Tibial nerve (tissue), 4 donors: Measurements from ENCODE around the gene PRRT1B. TPM values are rescaled to one million over a fixed set of nuclear protein-coding genes. Genes with fewer than 3 reads are reported as not detected.

Source experiments
- DNase-seq, 2 donors: peaks; one replicate each; pipeline ENCODE4 v3.0.0-alpha.2; 2019; ENCODE audit warnings: low spot score in 2 of 2
- H3K27ac ChIP-seq, 4 donors: fragments of 200-600 bp; sonication (generic) in 3 of 4; one replicate each; pipeline ENCODE4 v1.5.1; 2017 to 2019; ENCODE audit warnings: mild to moderate bottlenecking in 1 of 4
- H3K27me3 ChIP-seq, 2 donors: fragments of 200-600 bp; sonication (generic) in 1 of 2; one replicate each; pipeline versions ENCODE4 v1.5.1 to v1.6.0; 2017 to 2019
- H3K36me3 ChIP-seq, 3 donors: fragments of 200-600 bp; sonication (generic); one replicate each; pipeline ENCODE4 v1.5.1; 2018 to 2019
- H3K4me1 ChIP-seq, 4 donors: fragments of 200-600 bp; sonication (generic) in 3 of 4; one replicate each; pipeline ENCODE4 v1.5.1; 2017 to 2019
- H3K4me3 ChIP-seq, 4 donors: fragments of 200-600 bp; sonication (generic) in 3 of 4; one replicate each; pipeline ENCODE4 v1.5.1; 2017 to 2019; ENCODE audit warnings: mild to moderate bottlenecking in 1 of 4, moderate library complexity in 1 of 4
- H3K9me3 ChIP-seq, 4 donors: fragments of 200-600 bp; sonication (generic) in 3 of 4; one replicate each; pipeline ENCODE4 v1.5.1; 2017 to 2019
- EP300 ChIP-seq, 2 donors: sonication (generic); formaldehyde crosslinking; IDR thresholded peaks; one replicate each; pipeline ENCODE4 v1.6.1; 2017; ENCODE audit warnings: antibody characterized with exemption in 2 of 2, mild to moderate bottlenecking in 1 of 2
- POLR2A ChIP-seq, 2 donors: fragments of 450-650 bp; IDR thresholded peaks; one replicate each; pipeline ENCODE4 v1.6.1; 2017; ENCODE audit warnings: antibody characterized with exemption in 2 of 2, mild to moderate bottlenecking in 2 of 2, moderate library complexity in 2 of 2
- WGBS, 2 donors: methylation state at CpG; one replicate each; pipeline ENCODE4 v1.1.5; 2018; 5-methylcytosine and 5-hydroxymethylcytosine counted together
- total RNA-seq, 4 donors: library from RNA; depleted of rRNA; stranded (reverse); fragments of >200 nt; gene quantifications; one replicate each; pipeline ENCODE4 v1.1.0, GENCODE V29; 2016
- TF ChIP-seq, protein P1 (sequence below), 5 experiments: fragments of 200-600 bp in 3 of 5; fragments of 450-650 bp in 2 of 5; sonication (generic) in 3 of 5; IDR thresholded peaks; one replicate each; pipeline ENCODE4 v1.5.1; 2016 to 2019; ENCODE audit warnings: antibody characterized with exemption in 5 of 5, mild to moderate bottlenecking in 3 of 5, moderate library complexity in 2 of 5

The PRRT1B gene
- total RNA-seq, 4 donors from 2014 or later = not detected

DNA sequence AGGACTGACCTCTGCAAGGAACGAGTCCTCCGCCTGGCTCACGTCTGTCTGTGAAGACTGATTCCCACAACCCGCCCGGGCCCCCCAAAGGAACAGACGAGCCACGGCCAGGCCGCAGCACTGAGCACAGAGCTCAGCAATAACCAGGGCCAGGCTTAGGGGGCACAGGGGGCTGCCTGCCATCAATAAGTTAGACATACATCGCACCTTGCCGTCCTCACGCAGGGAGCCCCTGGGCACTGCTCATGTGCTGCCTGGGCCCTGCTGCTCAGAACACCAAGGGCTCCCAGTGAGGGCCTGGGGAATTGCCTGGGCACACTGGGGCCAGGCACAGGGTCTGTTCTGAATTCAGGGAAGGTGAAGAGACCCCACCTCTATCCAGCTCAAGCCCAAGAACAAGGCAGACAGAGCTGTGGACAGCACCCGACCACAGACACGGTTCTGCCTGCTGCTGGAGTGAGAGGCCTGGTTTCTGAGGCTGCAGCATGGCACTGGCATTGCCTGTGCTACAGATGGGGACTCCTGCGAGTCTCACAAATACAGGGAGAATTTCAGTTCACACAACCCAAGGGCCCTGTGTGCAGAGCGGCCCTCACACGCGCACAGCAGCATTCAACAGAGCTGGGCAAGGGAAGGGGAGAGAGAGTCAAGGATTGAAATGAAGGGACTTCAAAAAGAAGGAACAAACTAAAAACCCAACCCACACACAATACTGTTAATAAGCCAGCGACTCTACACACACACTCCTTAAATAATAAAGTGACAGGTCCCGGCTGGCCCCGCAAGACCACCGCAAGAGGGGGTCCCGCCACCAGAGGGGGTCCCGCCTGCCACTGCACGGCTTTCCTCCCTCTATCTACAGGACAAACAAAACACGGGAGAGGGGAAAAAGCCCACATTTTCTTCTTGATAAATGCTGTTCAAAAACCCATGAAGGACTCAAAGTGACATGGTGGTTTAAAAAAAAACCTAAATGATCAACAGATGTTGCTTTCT is 32.0 kb downstream of the PRRT1B start:
- H3K27ac ChIP-seq = no peak overlapping the region
- peaks cover 4 to 94% (median 15%) of the 10 kb centered on the region in 3 donors for H3K36me3 ChIP-seq
- 77 to 82% methylated on average over 14 to 25 of the region's 25 CpGs for WGBS, 2 donors
- H3K9me3 ChIP-seq = no peaks in the 10 kb centered on the region
- no peak for DNase-seq
- no peaks in the 10 kb centered on the region for H3K27me3 ChIP-seq
- no peak overlapping the region for H3K4me3 ChIP-seq
- no peak for TF ChIP-seq POLR2A (IDR thresholded peaks at IDR 0.05)
- TF ChIP-seq, protein P1, sequence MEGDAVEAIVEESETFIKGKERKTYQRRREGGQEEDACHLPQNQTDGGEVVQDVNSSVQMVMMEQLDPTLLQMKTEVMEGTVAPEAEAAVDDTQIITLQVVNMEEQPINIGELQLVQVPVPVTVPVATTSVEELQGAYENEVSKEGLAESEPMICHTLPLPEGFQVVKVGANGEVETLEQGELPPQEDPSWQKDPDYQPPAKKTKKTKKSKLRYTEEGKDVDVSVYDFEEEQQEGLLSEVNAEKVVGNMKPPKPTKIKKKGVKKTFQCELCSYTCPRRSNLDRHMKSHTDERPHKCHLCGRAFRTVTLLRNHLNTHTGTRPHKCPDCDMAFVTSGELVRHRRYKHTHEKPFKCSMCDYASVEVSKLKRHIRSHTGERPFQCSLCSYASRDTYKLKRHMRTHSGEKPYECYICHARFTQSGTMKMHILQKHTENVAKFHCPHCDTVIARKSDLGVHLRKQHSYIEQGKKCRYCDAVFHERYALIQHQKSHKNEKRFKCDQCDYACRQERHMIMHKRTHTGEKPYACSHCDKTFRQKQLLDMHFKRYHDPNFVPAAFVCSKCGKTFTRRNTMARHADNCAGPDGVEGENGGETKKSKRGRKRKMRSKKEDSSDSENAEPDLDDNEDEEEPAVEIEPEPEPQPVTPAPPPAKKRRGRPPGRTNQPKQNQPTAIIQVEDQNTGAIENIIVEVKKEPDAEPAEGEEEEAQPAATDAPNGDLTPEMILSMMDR (IDR thresholded peaks at IDR 0.05) = no peak
- no peak for TF ChIP-seq EP300 (IDR thresholded peaks at IDR 0.05)
- no peaks in the 10 kb centered on the region for H3K4me1 ChIP-seq

GRCh38 chr9:131578021-131578420 is 32.7 kb downstream of the PRRT1B start:
- peak overlapping the region in 1 of 4 donors; percentile 59 for H3K27ac ChIP-seq
- H3K4me3 ChIP-seq = no peak overlapping the region
- TF ChIP-seq, protein P1 (IDR thresholded peaks at IDR 0.05) = no peak
- no peak for TF ChIP-seq EP300 (IDR thresholded peaks at IDR 0.05)
- no peak for TF ChIP-seq POLR2A (IDR thresholded peaks at IDR 0.05)
- no peak for DNase-seq
- WGBS, 2 donors = 72 to 82% methylated on average over 13 of the region's 13 CpGs
- H3K27me3 ChIP-seq = no peaks in the 10 kb centered on the region
- H3K9me3 ChIP-seq = no peaks in the 10 kb centered on the region
- H3K4me1 ChIP-seq = no peaks in the 10 kb centered on the region
- peaks cover 4 to 94% (median 22%) of the 10 kb centered on the region in 3 donors for H3K36me3 ChIP-seq

GRCh38 chr9:131578731-131579504 is 33.6 kb downstream of the PRRT1B start:
- WGBS, 2 donors = 66 to 67% methylated on average over 26 of the region's 26 CpGs
- Histone ChIP-seq H3K4me3 (no peak overlapping the region), H3K27me3 (no peaks in the 10 kb centered on the region), H3K36me3 (peaks cover 4 to 98% (median 28%) of the 10 kb centered on the region in 3 donors), H3K27ac (peak overlapping the region in 1 of 4 donors; percentile 59), H3K9me3 (no peaks in the 10 kb centered on the region), H3K4me1 (no peaks in the 10 kb centered on the region)
- no peak for TF ChIP-seq EP300 (IDR thresholded peaks at IDR 0.05)
- TF ChIP-seq, protein P1 (IDR thresholded peaks at IDR 0.05) = no peak
- no peak for DNase-seq

DNA sequence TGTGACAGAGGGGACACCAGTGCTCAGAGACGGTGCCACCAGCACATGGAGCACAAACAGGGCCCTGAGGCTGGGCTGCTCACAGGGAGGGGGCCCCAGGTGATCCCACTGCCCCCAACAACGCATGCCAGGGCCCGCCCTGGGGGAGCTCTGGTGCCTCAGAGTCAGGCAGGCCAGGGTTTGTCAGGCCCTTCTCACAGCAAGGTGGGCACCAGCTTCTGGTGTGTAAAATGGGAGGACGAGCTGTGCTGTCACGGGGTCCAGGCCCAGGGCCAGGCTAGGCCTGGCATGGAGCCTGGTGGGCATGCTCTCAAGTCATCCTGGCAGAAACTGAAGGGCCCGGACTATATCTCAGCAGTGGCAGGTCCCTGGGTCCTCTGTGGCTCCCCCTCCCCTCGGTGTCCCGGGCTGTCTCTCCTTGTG is 34.5 kb downstream of the PRRT1B start:
- H3K4me3 ChIP-seq = no peak overlapping the region
- WGBS, 2 donors = 79 to 92% methylated on average over 3 to 7 of the region's 8 CpGs

More for the DNA sequence above, 34.5 kb downstream of the PRRT1B start:
- Histone ChIP-seq H3K36me3 (peaks cover 4 to 100% (median 33%) of the 10 kb centered on the region in 3 donors), H3K4me1 (no peaks in the 10 kb centered on the region), H3K9me3 (no peaks in the 10 kb centered on the region), H3K27ac (no peak overlapping the region), H3K27me3 (no peaks in the 10 kb centered on the region)
- TF ChIP-seq EP300 (IDR thresholded peaks at IDR 0.05) (no peak), POLR2A (IDR thresholded peaks at IDR 0.05) (no peak)
- TF ChIP-seq, protein P1 (IDR thresholded peaks at IDR 0.05) = no peak
- no peak for DNase-seq
